HepG2 (cell line): Measurements from ENCODE around the gene C11orf54.

Experiments
- CCAR2 ChIP-seq: fragments of 200-400 bp; formaldehyde crosslinking; optimal IDR thresholded peaks from 2 replicates; pipeline ENCODE3; 2018; ENCODE audit warnings: low read depth, mild to moderate bottlenecking, low read length, moderate library complexity
- FOSL2 ChIP-seq: sonication (generic); formaldehyde crosslinking; IDR thresholded peaks from 2 replicates; pipeline ENCODE4 v1.4.0; 2020; ENCODE audit warnings: missing genetic modification reagents
- TF ChIP-seq, protein P1 (sequence below): fragments of 450-650 bp; IDR thresholded peaks from 2 replicates; pipeline ENCODE4 v1.6.1; 2016
- TF ChIP-seq, protein P2 (sequence below): sonication (generic); formaldehyde crosslinking; IDR thresholded peaks from 2 replicates; pipeline ENCODE4 v1.4.0; 2020; ENCODE audit warnings: missing genetic modification reagents

DNA sequence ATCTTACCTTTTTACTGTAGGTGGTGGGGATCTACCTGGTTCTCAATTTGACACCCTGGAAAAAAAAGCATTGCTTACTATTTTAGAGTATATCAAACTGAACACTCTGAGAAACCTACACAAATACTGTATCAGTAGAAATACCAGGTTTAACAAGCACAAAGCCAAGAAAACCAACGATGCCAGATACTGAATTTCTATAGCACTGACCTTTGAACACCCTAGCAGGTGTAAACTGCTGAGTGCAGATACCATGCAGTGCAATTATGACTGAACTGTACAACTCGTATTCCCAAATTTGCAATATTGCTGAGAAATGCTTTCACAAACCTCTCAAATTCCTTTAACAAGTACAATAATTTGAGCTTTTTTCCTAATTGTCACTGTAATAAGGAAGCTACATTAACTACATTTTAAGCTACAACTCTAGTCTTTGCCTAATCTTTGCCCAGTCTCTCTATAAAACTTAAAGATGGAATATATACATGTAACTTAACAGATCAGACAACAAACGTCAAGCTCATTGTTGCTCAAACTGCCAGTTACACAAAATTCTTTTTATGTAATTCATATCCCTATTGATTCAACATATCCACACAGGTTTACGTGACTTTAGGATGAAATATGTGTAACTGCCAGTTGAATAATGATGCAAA lies 9.1 kb upstream of the C11orf54 start:
- TF ChIP-seq, protein P1, sequence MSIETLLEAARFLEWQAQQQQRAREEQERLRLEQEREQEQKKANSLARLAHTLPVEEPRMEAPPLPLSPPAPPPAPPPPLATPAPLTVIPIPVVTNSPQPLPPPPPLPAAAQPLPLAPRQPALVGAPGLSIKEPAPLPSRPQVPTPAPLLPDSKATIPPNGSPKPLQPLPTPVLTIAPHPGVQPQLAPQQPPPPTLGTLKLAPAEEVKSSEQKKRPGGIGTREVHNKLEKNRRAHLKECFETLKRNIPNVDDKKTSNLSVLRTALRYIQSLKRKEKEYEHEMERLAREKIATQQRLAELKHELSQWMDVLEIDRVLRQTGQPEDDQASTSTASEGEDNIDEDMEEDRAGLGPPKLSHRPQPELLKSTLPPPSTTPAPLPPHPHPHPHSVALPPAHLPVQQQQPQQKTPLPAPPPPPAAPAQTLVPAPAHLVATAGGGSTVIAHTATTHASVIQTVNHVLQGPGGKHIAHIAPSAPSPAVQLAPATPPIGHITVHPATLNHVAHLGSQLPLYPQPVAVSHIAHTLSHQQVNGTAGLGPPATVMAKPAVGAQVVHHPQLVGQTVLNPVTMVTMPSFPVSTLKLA, result no peak
- TF ChIP-seq CCAR2, result no peak
- TF ChIP-seq, protein P2, sequence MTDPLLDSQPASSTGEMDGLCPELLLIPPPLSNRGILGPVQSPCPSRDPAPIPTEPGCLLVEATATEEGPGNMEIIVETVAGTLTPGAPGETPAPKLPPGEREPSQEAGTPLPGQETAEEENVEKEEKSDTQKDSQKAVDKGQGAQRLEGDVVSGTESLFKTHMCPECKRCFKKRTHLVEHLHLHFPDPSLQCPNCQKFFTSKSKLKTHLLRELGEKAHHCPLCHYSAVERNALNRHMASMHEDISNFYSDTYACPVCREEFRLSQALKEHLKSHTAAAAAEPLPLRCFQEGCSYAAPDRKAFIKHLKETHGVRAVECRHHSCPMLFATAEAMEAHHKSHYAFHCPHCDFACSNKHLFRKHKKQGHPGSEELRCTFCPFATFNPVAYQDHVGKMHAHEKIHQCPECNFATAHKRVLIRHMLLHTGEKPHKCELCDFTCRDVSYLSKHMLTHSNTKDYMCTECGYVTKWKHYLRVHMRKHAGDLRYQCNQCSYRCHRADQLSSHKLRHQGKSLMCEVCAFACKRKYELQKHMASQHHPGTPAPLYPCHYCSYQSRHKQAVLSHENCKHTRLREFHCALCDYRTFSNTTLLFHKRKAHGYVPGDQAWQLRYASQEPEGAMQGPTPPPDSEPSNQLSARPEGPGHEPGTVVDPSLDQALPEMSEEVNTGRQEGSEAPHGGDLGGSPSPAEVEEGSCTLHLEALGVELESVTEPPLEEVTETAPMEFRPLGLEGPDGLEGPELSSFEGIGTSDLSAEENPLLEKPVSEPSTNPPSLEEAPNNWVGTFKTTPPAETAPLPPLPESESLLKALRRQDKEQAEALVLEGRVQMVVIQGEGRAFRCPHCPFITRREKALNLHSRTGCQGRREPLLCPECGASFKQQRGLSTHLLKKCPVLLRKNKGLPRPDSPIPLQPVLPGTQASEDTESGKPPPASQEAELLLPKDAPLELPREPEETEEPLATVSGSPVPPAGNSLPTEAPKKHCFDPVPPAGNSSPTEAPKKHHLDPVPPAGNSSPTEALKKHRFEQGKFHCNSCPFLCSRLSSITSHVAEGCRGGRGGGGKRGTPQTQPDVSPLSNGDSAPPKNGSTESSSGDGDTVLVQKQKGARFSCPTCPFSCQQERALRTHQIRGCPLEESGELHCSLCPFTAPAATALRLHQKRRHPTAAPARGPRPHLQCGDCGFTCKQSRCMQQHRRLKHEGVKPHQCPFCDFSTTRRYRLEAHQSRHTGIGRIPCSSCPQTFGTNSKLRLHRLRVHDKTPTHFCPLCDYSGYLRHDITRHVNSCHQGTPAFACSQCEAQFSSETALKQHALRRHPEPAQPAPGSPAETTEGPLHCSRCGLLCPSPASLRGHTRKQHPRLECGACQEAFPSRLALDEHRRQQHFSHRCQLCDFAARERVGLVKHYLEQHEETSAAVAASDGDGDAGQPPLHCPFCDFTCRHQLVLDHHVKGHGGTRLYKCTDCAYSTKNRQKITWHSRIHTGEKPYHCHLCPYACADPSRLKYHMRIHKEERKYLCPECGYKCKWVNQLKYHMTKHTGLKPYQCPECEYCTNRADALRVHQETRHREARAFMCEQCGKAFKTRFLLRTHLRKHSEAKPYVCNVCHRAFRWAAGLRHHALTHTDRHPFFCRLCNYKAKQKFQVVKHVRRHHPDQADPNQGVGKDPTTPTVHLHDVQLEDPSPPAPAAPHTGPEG (CRISPR knock-in tag), result no peak
- TF ChIP-seq FOSL2 (CRISPR knock-in tag), result no peak
